ENCODE measurements around the gene TGIF2. TPM values are rescaled to one million over a fixed set of nuclear protein-coding genes. Genes with fewer than 3 reads are reported as not detected.

The TGIF2 gene
- total and polyA plus RNA-seq, 2 of the 8 experiments (the other 6 are each of a cell fraction or from before 2014, with no cell fraction given): 49.7 to 76.7 TPM

GRCh38 chr20:36623444-36623843, 50.0 kb downstream of the TGIF2 start:
- no peak overlapping the region for H4K8ac ChIP-seq (ENCODE audit: extremely low read depth, insufficient read depth, low read length)
- no peak overlapping the region for H4K5ac ChIP-seq (ENCODE audit: insufficient read length, low read depth, low read length)
- DNase-seq (ENCODE audit: low read depth in 1 of 2, low spot score in 2 of 2) (no peak), FAIRE-seq (no peak)
- H3K4ac ChIP-seq (replicated peaks; ENCODE audit: insufficient read length, low read depth, low read length): no peak overlapping the region
- H2BK5ac ChIP-seq (ENCODE audit: low read depth, low read length): no peak overlapping the region
- no peaks in the 10 kb centered on the region for H4K20me1 ChIP-seq (replicated peaks in 1 of 2; ENCODE audit: control insufficient read depth in 1 of 2, insufficient read depth in 2 of 2, low read length in 2 of 2)
- H4K91ac ChIP-seq (replicated peaks; ENCODE audit: insufficient read length, low read length): no peak overlapping the region
- H3K23ac ChIP-seq (ENCODE audit: insufficient read length): no peak overlapping the region
- H3K79me2 ChIP-seq (ENCODE audit: control insufficient read depth in 1 of 2, insufficient read depth in 2 of 2, low read length in 2 of 2): no peaks in the 10 kb centered on the region
- H3K4me3 ChIP-seq (ENCODE audit: extremely low read depth in 1 of 4, insufficient read depth in 2 of 4, low read depth in 3 of 4, low read length in 4 of 4): no peak overlapping the region
- no peak overlapping the region for H2BK15ac ChIP-seq (ENCODE audit: low read length)
- ChIA-PET CTCF (ENCODE audit: partially characterized antibody) (interaction anchor here (0.7 to 3.7 kb wide), 9 partner anchors 10 to 196 kb away, joined by 3 to 30 read pairs (median 3); no protein-coding TSS in a partner anchor), POLR2A (ENCODE audit: partially characterized antibody) (interaction anchor here (0.6 to 1.2 kb wide), 2 partner anchors 9 to 15 kb away, joined by 4 to 5 read pairs; no protein-coding TSS in a partner anchor)
- H2BK20ac ChIP-seq (ENCODE audit: low read length): no peak overlapping the region
- no peak overlapping the region for H2AFZ ChIP-seq (ENCODE audit: low read length)
- H3K79me1 ChIP-seq (ENCODE audit: low read depth, low read length): no peaks in the 10 kb centered on the region
- no peak overlapping the region for H3K18ac ChIP-seq (ENCODE audit: extremely low read depth, low read length)
- H3K27ac ChIP-seq (ENCODE audit: low read depth, low read length): no peak overlapping the region
- H3K27me3 ChIP-seq (replicated peaks in 1 of 4; ENCODE audit: control insufficient read depth in 3 of 4, extremely low read depth in 1 of 4, insufficient read depth in 3 of 4, low read length in 3 of 4): no peaks in the 10 kb centered on the region
- no peak overlapping the region for H3K14ac ChIP-seq (ENCODE audit: insufficient read length)
- 95% methylated on average over 2 of the region's 2 CpGs; no CpG with 5 or more reads in 1 of the 2 experiments for WGBS, 2 experiments (ENCODE audit: extremely low coverage in 1 of 2, insufficient coverage in 1 of 2, insufficient read length in 1 of 2, insufficient replicate concordance in 2 of 2, low coverage in 1 of 2, low lambda C conversion rate in 2 of 2, missing lambda C conversion rate in 1 of 2)
- no peaks in the 10 kb centered on the region; the same call in 1 of the 2 replicates for H3K23me2 ChIP-seq (ENCODE audit: low read depth, low read length)
- no peak overlapping the region for H3K4me2 ChIP-seq (ENCODE audit: insufficient read depth in 1 of 2, low read depth in 2 of 2, low read length in 2 of 2)
- no peak overlapping the region for H2BK12ac ChIP-seq (ENCODE audit: low read depth, low read length)
- H3K9me3 ChIP-seq (ENCODE audit: insufficient read depth in 2 of 2, low read depth in 1 of 2, low read length in 1 of 2): no peaks in the 10 kb centered on the region
- no peak overlapping the region for H2BK120ac ChIP-seq (replicated peaks; ENCODE audit: low read depth, low read length)
- H3K4me1 ChIP-seq (replicated peaks in 1 of 4; ENCODE audit: control insufficient read depth in 3 of 4, insufficient read depth in 4 of 4, low read length in 3 of 4): peaks cover 0 to 4% (median 1%) of the 10 kb centered on the region in 4 experiments; a peak in 3 of 7 replicates
- H3K36me3 ChIP-seq (ENCODE audit: control insufficient read depth in 2 of 4, insufficient read depth in 4 of 4, low read length in 3 of 4): no peaks in the 10 kb centered on the region
- H2AK5ac ChIP-seq (ENCODE audit: low read depth, low read length): no peak overlapping the region
- no peak overlapping the region for H3K56ac ChIP-seq (replicated peaks; ENCODE audit: insufficient read length, low read depth, low read length)
- H3K9ac ChIP-seq (replicated peaks in 1 of 4; ENCODE audit: extremely low read depth in 1 of 4, low read depth in 3 of 4, low read length in 3 of 4): no peak overlapping the region
- TF ChIP-seq CTBP2 (IDR thresholded peaks at IDR 0.05; ENCODE audit: borderline replicate concordance, insufficient read depth, insufficient read length, low read length) (no peak), POU5F1 (IDR thresholded peaks at IDR 0.05; ENCODE audit: low read depth, low read length) (no peak), RXRA (IDR thresholded peaks at IDR 0.05; ENCODE audit: insufficient read depth, low read depth, low read length) (no peak), HDAC2 (IDR thresholded peaks at IDR 0.05; ENCODE audit: borderline replicate concordance in 1 of 2, low read depth in 2 of 2, low read length in 2 of 2) (no peak), USF2 (IDR thresholded peaks at IDR 0.05; ENCODE audit: low read length) (no peak), SAP30 (IDR thresholded peaks at IDR 0.05; ENCODE audit: insufficient read depth, insufficient replicate concordance, low read length) (no peak), CTCF (IDR thresholded peaks at IDR 0.05; ENCODE audit: control extremely low read depth in 1 of 3, insufficient read depth in 1 of 3, low read depth in 1 of 3, low read length in 3 of 3) (no peak), BCL11A (IDR thresholded peaks at IDR 0.05; ENCODE audit: low read depth in 2 of 2, low read length in 2 of 2) (no peak)
